H1 (cell line): ENCODE data around the gene SYDE2. TPM values are rescaled to one million over a fixed set of nuclear protein-coding genes. Genes with fewer than 3 reads are reported as not detected.
"Not testable (repeated sequence)": the region's sequence is repeated elsewhere in the genome, so short reads cannot be mapped to it uniquely, and the experiment has no call there.

ENCODE experiments used
- CTCF ChIA-PET: fragments of 300-600 bp; sonication (Branson Sonifier 250); formaldehyde crosslinking; loops from one replicate; lab custom pipeline; 2021; ENCODE audit not compliant: partially characterized antibody; lab: Charles Lee
- POLR2A ChIA-PET: fragments of 300-600 bp; sonication (Branson Sonifier 250); formaldehyde crosslinking; loops from one replicate; lab custom pipeline; 2021; ENCODE audit warnings: inconsistent platforms; ENCODE audit not compliant: partially characterized antibody; lab: Charles Lee
- DNase-seq, 2 experiments: peaks; one replicate each; pipeline versions ENCODE4 v3.0.0 to v3.0.0-alpha.2; 2010 to 2022; ENCODE audit warnings: low spot score in 2 of 2, low read depth in 1 of 2, mixed read lengths in 1 of 2
- FAIRE-seq: peaks from 2 replicates; lab custom pipeline; 2011; peaks lifted over from hg19 to GRCh38; lab: Jason Lieb, UNC
- H2AFZ ChIP-seq: 2 replicates; pipeline ENCODE4 v1.8.1; 2012; ENCODE audit warnings: low read length, inconsistent platforms
- H2AK5ac ChIP-seq: 2 replicates; pipeline ENCODE4 v1.6.1; 2013; ENCODE audit warnings: low read depth, low read length
- H2BK120ac ChIP-seq: replicated peaks from 2 replicates; pipeline ENCODE3; 2013; ENCODE audit warnings: low read depth, low read length, inconsistent platforms
- H2BK12ac ChIP-seq: 2 replicates; pipeline ENCODE4 v1.6.1; 2013; ENCODE audit warnings: low read depth, low read length
- H2BK15ac ChIP-seq: 2 replicates; pipeline ENCODE4 v1.6.1; 2013; ENCODE audit warnings: low read length
- H2BK20ac ChIP-seq: 2 replicates; pipeline ENCODE4 v1.6.1; 2013; ENCODE audit warnings: low read length
- H2BK5ac ChIP-seq: 2 replicates; pipeline ENCODE4 v1.6.1; 2013; ENCODE audit warnings: low read depth, low read length
- H3K14ac ChIP-seq: 2 replicates; pipeline ENCODE4 v1.6.1; 2013; ENCODE audit warnings: inconsistent platforms; ENCODE audit not compliant: insufficient read length
- H3K18ac ChIP-seq: 2 replicates; pipeline ENCODE4 v1.6.1; 2013; ENCODE audit warnings: low read length; ENCODE audit errors: extremely low read depth
- H3K23ac ChIP-seq: 2 replicates; pipeline ENCODE4 v1.6.1; 2013; ENCODE audit warnings: inconsistent platforms; ENCODE audit not compliant: insufficient read length
- H3K23me2 ChIP-seq: 2 replicates; pipeline ENCODE4 v1.6.1; 2013; ENCODE audit warnings: low read depth, low read length
- H3K27ac ChIP-seq: 2 replicates; pipeline ENCODE4 v1.6.1; 2011; ENCODE audit warnings: low read depth, low read length, inconsistent platforms
- H3K27me3 ChIP-seq, 4 experiments: replicated peaks in 1 of 4; 1 replicate in 1 of 4; 2 replicates in 3 of 4; pipeline versions ENCODE4 v1.6.1 to v1.8.1; 2011 to 2013; ENCODE audit warnings: low read length in 3 of 4, mild to moderate bottlenecking in 3 of 4, inconsistent platforms in 2 of 4, mixed read lengths in 2 of 4, moderate library complexity in 1 of 4; ENCODE audit not compliant: control insufficient read depth in 3 of 4, insufficient read depth in 3 of 4; ENCODE audit errors: extremely low read depth in 1 of 4
- H3K36me3 ChIP-seq, 4 experiments: 2 replicates each; pipeline versions ENCODE4 v1.6.1 to v1.8.1; 2011 to 2013; ENCODE audit warnings: mild to moderate bottlenecking in 4 of 4, low read length in 3 of 4, moderate library complexity in 2 of 4, control low read depth in 1 of 4, inconsistent platforms in 1 of 4; ENCODE audit not compliant: insufficient read depth in 4 of 4, control insufficient read depth in 2 of 4
- H3K4ac ChIP-seq: replicated peaks from 2 replicates; pipeline ENCODE3; 2013; ENCODE audit warnings: low read length, low read depth, mixed read lengths, inconsistent platforms; ENCODE audit not compliant: insufficient read length
- H3K4me1 ChIP-seq, 4 experiments: replicated peaks in 1 of 4; 1 replicate in 1 of 4; 2 replicates in 3 of 4; pipeline versions ENCODE4 v1.6.1 to v1.8.1; 2011 to 2013; ENCODE audit warnings: low read length in 3 of 4, inconsistent platforms in 2 of 4, mixed read lengths in 1 of 4; ENCODE audit not compliant: insufficient read depth in 4 of 4, control insufficient read depth in 3 of 4
- H3K4me2 ChIP-seq, 2 experiments: 2 replicates each; pipeline versions ENCODE4 v1.6.1 to v1.8.1; 2011 to 2013; ENCODE audit warnings: low read depth in 2 of 2, low read length in 2 of 2, control low read depth in 1 of 2, inconsistent platforms in 1 of 2, mild to moderate bottlenecking in 1 of 2; ENCODE audit not compliant: insufficient read depth in 1 of 2
- H3K4me3 ChIP-seq, 4 experiments: fragments of 200-600, 300-600 bp in 1 of 4; sonication (generic), shearing (Covaris generic), sonication (Bioruptor Twin) in 1 of 4; 2 replicates each; pipeline versions ENCODE4 v1.5.1 to v1.8.1; 2011 to 2016; ENCODE audit warnings: low read length in 4 of 4, low read depth in 3 of 4, control low read depth in 2 of 4, inconsistent platforms in 2 of 4, mild to moderate bottlenecking in 2 of 4, mixed read lengths in 1 of 4, moderate library complexity in 1 of 4; ENCODE audit not compliant: insufficient read depth in 2 of 4; ENCODE audit errors: extremely low read depth in 1 of 4
- H3K56ac ChIP-seq: replicated peaks from 2 replicates; pipeline ENCODE3; 2013; ENCODE audit warnings: low read depth, mild to moderate bottlenecking, mixed read lengths, low read length, inconsistent platforms; ENCODE audit not compliant: insufficient read length
- H3K79me1 ChIP-seq: 2 replicates; pipeline ENCODE4 v1.6.1; 2013; ENCODE audit warnings: low read depth, low read length, control low read depth
- H3K79me2 ChIP-seq, 2 experiments: 2 replicates each; pipeline versions ENCODE4 v1.6.1 to v1.8.1; 2012 to 2013; ENCODE audit warnings: low read length in 2 of 2, mild to moderate bottlenecking in 2 of 2, inconsistent platforms in 1 of 2; ENCODE audit not compliant: insufficient read depth in 2 of 2, control insufficient read depth in 1 of 2
- H3K9ac ChIP-seq, 4 experiments: replicated peaks in 1 of 4; 1 replicate in 1 of 4; 2 replicates in 3 of 4; pipeline versions ENCODE4 v1.6.1 to v1.8.1; 2011 to 2013; ENCODE audit warnings: low read depth in 3 of 4, low read length in 3 of 4, control low read depth in 2 of 4, mild to moderate bottlenecking in 2 of 4, moderate library complexity in 2 of 4, inconsistent platforms in 1 of 4; ENCODE audit errors: extremely low read depth in 1 of 4
- H3K9me3 ChIP-seq, 2 experiments: 2 replicates each; pipeline versions ENCODE4 v1.6.1 to v1.8.1; 2012 to 2013; ENCODE audit warnings: mild to moderate bottlenecking in 2 of 2, moderate library complexity in 2 of 2, control low read depth in 1 of 2, inconsistent platforms in 1 of 2, low read depth in 1 of 2, low read length in 1 of 2, mixed read lengths in 1 of 2; ENCODE audit not compliant: insufficient read depth in 2 of 2
- H4K20me1 ChIP-seq, 2 experiments: replicated peaks in 1 of 2; 2 replicates each; pipeline versions ENCODE3 to v1.8.1; 2011 to 2013; ENCODE audit warnings: inconsistent platforms in 2 of 2, low read length in 2 of 2, mild to moderate bottlenecking in 1 of 2; ENCODE audit not compliant: insufficient read depth in 2 of 2, control insufficient read depth in 1 of 2
- H4K5ac ChIP-seq: 2 replicates; pipeline ENCODE4 v1.6.1; 2013; ENCODE audit warnings: low read length, low read depth, mixed read lengths, inconsistent platforms; ENCODE audit not compliant: insufficient read length
- H4K8ac ChIP-seq: 2 replicates; pipeline ENCODE4 v1.8.0; 2013; ENCODE audit warnings: mild to moderate bottlenecking, moderate library complexity, low read length, inconsistent platforms; ENCODE audit not compliant: insufficient read depth; ENCODE audit errors: extremely low read depth
- H4K91ac ChIP-seq: replicated peaks from 2 replicates; pipeline ENCODE3; 2013; ENCODE audit warnings: low read length, mixed read lengths, inconsistent platforms; ENCODE audit not compliant: insufficient read length
- EZH2 ChIP-seq: fragments of 200-600 bp; sonication (generic); IDR thresholded peaks from 2 replicates; pipeline ENCODE4 v1.7.1; 2012; ENCODE audit warnings: low read depth, mild to moderate bottlenecking, moderate library complexity, low read length, inconsistent platforms; ENCODE audit not compliant: severe bottlenecking
- SUZ12 ChIP-seq: fragments of 200-600 bp; sonication (generic); IDR thresholded peaks from 2 replicates; pipeline ENCODE4 v1.6.1; 2012; ENCODE audit warnings: mild to moderate bottlenecking, inconsistent platforms, low read length, moderate library complexity, mixed read lengths
- WGBS, 2 experiments: shearing (Covaris generic) in 1 of 2; methylation state at CpG; one replicate each; pipeline versions ENCODE4 v1.1.6 to v1.1.7; 2013 to 2015; ENCODE audit warnings: low lambda C conversion rate in 2 of 2, mixed read lengths in 2 of 2, inconsistent platforms in 1 of 2, low coverage in 1 of 2, missing lambda C conversion rate in 1 of 2; ENCODE audit not compliant: insufficient replicate concordance in 2 of 2, insufficient coverage in 1 of 2, insufficient read length in 1 of 2; ENCODE audit errors: extremely low coverage in 1 of 2, missing lambda C conversion rate in 1 of 2; 5-methylcytosine and 5-hydroxymethylcytosine counted together
- polyA plus RNA-seq, 7 experiments: library from polyadenylated mRNA; depleted of rRNA in 3 of 7; stranded (reverse) in 5 of 7; unstranded in 2 of 7; fragments of >200 nt in 5 of 7; fragments of 200-250 nt in 2 of 7; gene quantifications; 1 replicate in 5 of 7; 2 replicates in 1 of 7; 4 replicates in 1 of 7; pipeline versions ENCODE4 v1.2.1 to v1.2.3, GENCODE V29; 2011 to 2013; ENCODE audit warnings: missing spikeins in 2 of 7, mixed read lengths in 2 of 7
- total RNA-seq: library from RNA; stranded (reverse); fragmentation: NEBNext Ultra II Directional; extraction: Animal tissue kit (Norgen Biotek cat#: 25700); gene quantifications from 2 replicates; pipeline ENCODE4 v1.2.1, GENCODE V29; 2021
- TF ChIP-seq, protein P1 (sequence below): IDR thresholded peaks from 2 replicates; pipeline ENCODE4 v1.6.1; 2012; ENCODE audit warnings: inconsistent platforms

The SYDE2 gene
- total and polyA plus RNA-seq, 2 of the 8 experiments (the other 6 are each of a cell fraction or from before 2014, with no cell fraction given) = 1.6 to 14.6 TPM

DNA sequence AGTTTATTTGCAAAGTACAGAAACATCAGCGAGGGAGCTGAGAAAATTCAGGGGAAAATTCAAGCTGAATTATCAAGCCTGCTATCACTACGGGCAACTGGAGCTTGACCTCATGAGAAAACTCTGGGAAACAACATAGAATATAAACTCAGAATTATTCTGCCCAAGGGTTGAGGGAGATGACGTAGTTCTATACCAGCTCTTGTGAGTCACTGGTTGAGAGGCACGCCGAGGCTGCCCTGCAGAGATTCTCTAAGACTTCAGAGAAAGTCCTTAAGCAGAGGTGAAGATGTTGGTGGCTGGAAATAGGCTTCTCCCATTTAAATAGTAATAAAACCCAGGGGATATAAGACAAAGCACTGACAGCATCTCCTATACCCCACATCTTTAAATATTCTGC is 12.3 kb downstream of the SYDE2 start (continued):
- TF ChIP-seq, protein P1, sequence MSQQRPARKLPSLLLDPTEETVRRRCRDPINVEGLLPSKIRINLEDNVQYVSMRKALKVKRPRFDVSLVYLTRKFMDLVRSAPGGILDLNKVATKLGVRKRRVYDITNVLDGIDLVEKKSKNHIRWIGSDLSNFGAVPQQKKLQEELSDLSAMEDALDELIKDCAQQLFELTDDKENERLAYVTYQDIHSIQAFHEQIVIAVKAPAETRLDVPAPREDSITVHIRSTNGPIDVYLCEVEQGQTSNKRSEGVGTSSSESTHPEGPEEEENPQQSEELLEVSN = no peak
- TF ChIP-seq EZH2 = no peak
- no peak for TF ChIP-seq SUZ12

DNA sequence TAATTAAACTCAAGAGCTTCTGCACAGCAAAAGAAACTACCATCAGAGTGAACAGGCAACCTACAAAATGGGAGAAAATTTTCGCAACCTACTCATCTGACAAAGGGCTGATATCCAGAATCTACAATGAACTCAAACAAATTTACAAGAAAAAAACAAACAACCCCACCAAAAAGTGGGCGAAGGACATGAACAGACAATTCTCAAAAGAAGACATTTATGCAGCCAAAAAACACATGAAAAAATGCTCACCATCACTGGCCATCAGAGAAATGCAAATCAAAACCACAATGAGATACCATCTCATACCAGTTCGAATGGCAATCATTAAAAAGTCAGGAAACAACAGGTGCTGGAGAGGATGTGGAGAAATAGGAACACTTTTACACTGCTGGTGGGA is 13.8 kb downstream of the SYDE2 start:
- H2BK120ac ChIP-seq, H4K20me1 ChIP-seq, H3K9me3 ChIP-seq, H3K14ac ChIP-seq, H2BK20ac ChIP-seq, H3K4me3 ChIP-seq, POLR2A ChIA-PET, DNase-seq, H3K56ac ChIP-seq, H2BK5ac ChIP-seq, H4K91ac ChIP-seq, H3K9ac ChIP-seq, H3K23ac ChIP-seq, H2AFZ ChIP-seq, H3K4me1 ChIP-seq, H3K27me3 ChIP-seq, FAIRE-seq, H3K4ac ChIP-seq, H4K8ac ChIP-seq, H2BK15ac ChIP-seq, H3K4me2 ChIP-seq, H3K27ac ChIP-seq, H4K5ac ChIP-seq, H3K79me1 ChIP-seq, H2BK12ac ChIP-seq, H3K23me2 ChIP-seq, H3K18ac ChIP-seq, H2AK5ac ChIP-seq, CTCF ChIA-PET: not testable (repeated sequence)
- 95% methylated on average over 2 of the region's 3 CpGs; no CpG with 5 or more reads in 1 of the 2 experiments for WGBS, 2 experiments
- Histone ChIP-seq H3K79me2 (peaks cover 0 to 10% of the 10 kb centered on the region in 2 experiments; a peak in 3 of 4 replicates), H3K36me3 (peaks cover 2 to 35% (median 7%) of the 10 kb centered on the region in 4 experiments; a peak in 5 of 8 replicates)
